Hypothalamus (tissue), 51 donors: Measurements from ENCODE around the gene NEUROG1.
A peak's percentile ranks its signal among the peaks of the same experiment; 100 is the strongest.
"Not testable (repeated sequence)": the region's sequence is repeated elsewhere in the genome, so short reads cannot be mapped to it uniquely, and the experiment has no call there.

Source experiments
- DNase-seq, 51 donors: peaks; one replicate each; lab custom pipeline; 2025; lab: John Stamatoyannopoulos, UW

Gene NEUROG1

GRCh38 chr5:135498637-135498995, 37.1 kb downstream of the NEUROG1 start:
- DNase-seq: no peak

GRCh38 chr5:135497971-135498636, 37.7 kb downstream of the NEUROG1 start:
- DNase-seq: peak in 1 of 51 donors; percentile 58

- not testable (repeated sequence) for DNase-seq
These were observed 40.2 kb downstream of the NEUROG1 start for GRCh38 chr5:135495531-135495930.

GRCh38 chr5:135494196-135494595, 41.6 kb downstream of the NEUROG1 start:
- DNase-seq: no peak

- peak in 5 of 51 donors; percentile 20 to 58 (median 28) for DNase-seq
These were observed 42.2 kb downstream of the NEUROG1 start for GRCh38 chr5:135493406-135494180.

GRCh38 chr5:135492319-135492626, 43.5 kb downstream of the NEUROG1 start:
- no peak for DNase-seq

- DNase-seq: no peak
These were observed 44.0 kb downstream of the NEUROG1 start for GRCh38 chr5:135491552-135492318.

GRCh38 chr5:135491038-135491551, 44.7 kb downstream of the NEUROG1 start:
- DNase-seq: no peak

- no peak for DNase-seq
These were observed 45.3 kb downstream of the NEUROG1 start for GRCh38 chr5:135490245-135491037.

GRCh38 chr5:135489466-135490244, 46.1 kb downstream of the NEUROG1 start:
- no peak for DNase-seq

GRCh38 chr5:135488727-135489465, 46.9 kb downstream of the NEUROG1 start:
- DNase-seq: peak in 36 of 51 donors; percentile 8 to 67 (median 38)

GRCh38 chr5:135487839-135488514, 47.8 kb downstream of the NEUROG1 start:
- DNase-seq: no peak

- DNase-seq: no peak
These were observed 48.7 kb downstream of the NEUROG1 start for GRCh38 chr5:135487037-135487395.

- no peak for DNase-seq
These were observed 49.4 kb downstream of the NEUROG1 start for GRCh38 chr5:135486131-135487036.

- DNase-seq: no peak
These were observed 51.1 kb downstream of the NEUROG1 start for GRCh38 chr5:135484674-135485086.
